ENCODE data around the gene LAMTOR1.

- TF ChIP-seq CTCF (IDR thresholded peaks at IDR 0.05) (no peak), POLR2A (IDR thresholded peaks at IDR 0.05) (no peak)
Observed at GRCh38 chr11:72081821-72082453, 21.2 kb downstream of the LAMTOR1 start.
